C4-2B (cell line): ENCODE results near the gene RFXANK.
"Not testable (repeated sequence)": the region's sequence is repeated elsewhere in the genome, so short reads cannot be mapped to it uniquely, and the experiment has no call there.

ENCODE experiments used
- CTCF ChIP-seq: fragments of 450-650 bp; conservative IDR thresholded peaks from 2 replicates; pipeline ENCODE4 v1.5.1; 2017; ENCODE audit warnings: mild to moderate bottlenecking
- ZFX ChIP-seq: fragments of 450-650 bp; IDR thresholded peaks from 2 replicates; pipeline ENCODE4 v1.6.1; 2017

- TF ChIP-seq CTCF, ZFX: not testable (repeated sequence)
Observed at GRCh38 chr19:19173243-19173642, 18.8 kb upstream of the RFXANK start.
